Stimulated activated CD8-positive, alpha-beta memory T cell treated with anti-CD3 and anti-CD28 coated beads, Interleukin-4, amount 100 ng/mL, for 4 hours (primary cell): ENCODE data around the gene HDGFL2.

ENCODE experiments used
- DNase-seq, 2 donors: peaks; one replicate each; pipeline ENCODE4 v3.0.0-alpha.2; 2020; ENCODE audit warnings: low read depth in 2 of 2, low spot score in 1 of 2

Gene HDGFL2

GRCh38 chr19:4464815-4465581 is 7.1 kb upstream of the HDGFL2 start:
- DNase-seq: no peak

- DNase-seq: no peak
These were observed 4.3 kb upstream of the HDGFL2 start for GRCh38 chr19:4467835-4468234.

- DNase-seq: peak; percentile 93 to 97
These were observed 509 bp upstream of the HDGFL2 start for GRCh38 chr19:4471403-4472173.

- DNase-seq: no peak
These were observed 1.1 kb downstream of the HDGFL2 start for GRCh38 chr19:4473011-4473762.

GRCh38 chr19:4473763-4474513 is 1.8 kb downstream of the HDGFL2 start:
- DNase-seq: no peak

GRCh38 chr19:4474514-4475022 is 2.5 kb downstream of the HDGFL2 start:
- no peak for DNase-seq

- DNase-seq: no peak
These were observed 5.1 kb downstream of the HDGFL2 start for GRCh38 chr19:4477034-4477801.

GRCh38 chr19:4482721-4483364 is 10.7 kb downstream of the HDGFL2 start:
- no peak for DNase-seq

- DNase-seq: no peak
These were observed 11.3 kb downstream of the HDGFL2 start for GRCh38 chr19:4483385-4483784.

- no peak for DNase-seq
These were observed 15.5 kb downstream of the HDGFL2 start for GRCh38 chr19:4487572-4487971.

- DNase-seq: no peak
These were observed 16.4 kb downstream of the HDGFL2 start for GRCh38 chr19:4488496-4488895.

GRCh38 chr19:4491446-4491845 is 19.3 kb downstream of the HDGFL2 start:
- DNase-seq: no peak

- no peak for DNase-seq
These were observed 20.4 kb downstream of the HDGFL2 start for GRCh38 chr19:4492337-4493103.

GRCh38 chr19:4493104-4493928 is 21.2 kb downstream of the HDGFL2 start:
- DNase-seq: no peak

- DNase-seq: no peak
These were observed 22.0 kb downstream of the HDGFL2 start for GRCh38 chr19:4493929-4494690.

GRCh38 chr19:4494691-4495064 is 22.6 kb downstream of the HDGFL2 start:
- no peak for DNase-seq

GRCh38 chr19:4495471-4495870 is 23.4 kb downstream of the HDGFL2 start:
- DNase-seq: no peak
